GM21367 (cell line): ENCODE results near the gene VASH2.
"Not testable (repeated sequence)": the region's sequence is repeated elsewhere in the genome, so short reads cannot be mapped to it uniquely, and the experiment has no call there.

Experiments used
- ATAC-seq: cut with Tn5 transposase; IDR thresholded peaks from one replicate; pipeline ENCODE4 v1.9.1; 2021; ENCODE audit not compliant: unreplicated experiment

The VASH2 gene

DNA sequence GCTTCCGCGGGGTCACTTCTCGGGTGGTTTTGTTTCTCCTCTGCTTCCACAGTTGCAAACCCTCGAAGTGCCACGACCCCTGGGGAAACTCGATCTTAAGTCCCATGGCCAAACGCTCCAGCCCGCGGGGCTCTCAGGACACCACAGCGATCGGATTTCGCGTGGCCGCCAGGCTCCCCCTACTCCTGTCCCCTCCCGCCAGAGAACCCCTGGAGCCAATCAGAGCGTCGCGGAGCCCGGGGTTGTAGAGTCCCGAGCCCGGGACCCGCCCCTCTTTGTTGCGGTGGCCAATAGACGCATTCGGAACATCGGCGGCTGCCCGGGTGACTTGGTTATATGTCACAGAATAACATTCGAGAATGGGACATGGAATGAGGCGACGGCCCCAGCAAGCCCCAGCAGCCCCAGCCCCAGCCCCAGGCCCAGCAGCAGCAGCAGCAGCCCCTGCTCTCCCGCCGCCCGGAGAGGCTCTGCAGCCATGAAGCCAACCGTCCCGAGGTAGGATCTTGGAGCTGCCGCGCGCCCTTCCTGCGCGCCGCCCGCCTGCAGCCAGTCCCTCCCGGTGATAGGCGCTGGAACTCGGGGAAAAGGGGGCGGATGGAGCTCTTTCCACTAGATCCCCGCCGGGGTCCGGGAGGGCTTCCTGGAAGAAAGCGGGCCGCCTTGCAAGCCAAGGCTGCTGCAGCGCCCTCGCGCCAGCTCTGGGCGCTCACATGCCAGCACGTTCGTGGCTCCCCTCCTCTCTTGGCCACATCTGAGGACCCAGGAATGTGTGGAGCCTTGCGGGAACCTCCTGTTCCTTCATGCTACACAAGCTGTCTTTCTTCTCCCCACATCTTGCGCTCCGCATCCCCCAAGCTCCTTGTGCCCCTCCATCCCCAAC, at the start of gene VASH2:
VASH2 (plus strand) TSS at position 299 of the 883 bp plus-strand sequence. CDS start 1,002 bp downstream, outside the sequence.
- ATAC-seq: peak; percentile 96

DNA sequence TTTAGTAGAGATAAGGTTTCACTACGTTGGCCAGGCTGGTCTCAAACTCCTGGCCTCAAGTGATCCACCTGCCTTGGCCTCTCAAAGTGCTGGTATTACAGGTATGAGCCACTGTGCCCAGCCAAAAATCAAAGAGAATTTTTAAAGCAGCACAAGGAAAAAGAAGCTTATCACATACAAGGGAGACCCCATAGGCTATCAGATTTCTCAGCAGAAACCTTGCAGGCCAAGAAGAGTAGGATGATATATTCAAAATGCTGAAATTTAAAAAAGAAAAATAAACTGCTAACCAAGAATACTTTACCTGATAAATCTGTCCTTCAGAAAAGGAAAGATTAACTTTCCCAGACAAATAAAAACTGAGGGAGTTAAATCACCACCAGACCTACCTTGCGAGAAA, 49.1 kb upstream of the VASH2 start:
- no peak for ATAC-seq

DNA sequence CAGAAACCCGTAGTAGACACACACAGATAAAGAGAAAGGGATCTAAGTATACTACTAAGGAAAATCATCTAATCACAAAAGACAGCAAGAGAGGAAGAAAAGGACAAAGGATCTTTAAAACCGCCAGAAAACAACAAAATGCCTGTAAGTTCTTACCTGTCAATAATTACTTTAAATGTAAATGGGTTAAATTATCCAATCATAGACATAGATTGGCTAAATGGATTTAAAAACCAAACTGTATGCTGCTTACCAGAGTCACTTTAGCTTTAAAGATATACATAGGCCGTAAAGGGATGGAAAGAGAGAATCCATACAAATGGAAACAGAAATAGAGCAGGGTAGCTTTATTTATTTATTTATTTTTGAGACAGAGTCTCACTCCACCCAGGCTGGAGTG, 48.3 kb upstream of the VASH2 start:
- no peak for ATAC-seq

DNA sequence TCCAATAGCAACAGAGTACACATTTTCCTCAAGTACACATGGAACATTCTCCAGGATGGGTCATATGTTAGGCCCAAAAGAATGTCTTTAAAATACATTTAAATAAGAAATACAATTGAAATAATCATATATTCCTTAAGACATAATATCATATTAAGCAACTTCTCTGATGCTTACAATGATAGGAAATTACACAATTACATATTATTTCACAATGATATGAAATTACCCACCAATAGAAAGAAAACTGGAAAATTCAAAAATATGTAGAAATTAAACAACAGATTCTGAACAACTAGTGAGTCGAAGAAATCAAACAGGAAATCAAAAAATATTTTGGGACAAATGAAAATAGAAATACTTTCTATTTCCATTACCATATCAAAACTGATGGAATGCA, 46.7 kb upstream of the VASH2 start:
- ATAC-seq: no peak

DNA sequence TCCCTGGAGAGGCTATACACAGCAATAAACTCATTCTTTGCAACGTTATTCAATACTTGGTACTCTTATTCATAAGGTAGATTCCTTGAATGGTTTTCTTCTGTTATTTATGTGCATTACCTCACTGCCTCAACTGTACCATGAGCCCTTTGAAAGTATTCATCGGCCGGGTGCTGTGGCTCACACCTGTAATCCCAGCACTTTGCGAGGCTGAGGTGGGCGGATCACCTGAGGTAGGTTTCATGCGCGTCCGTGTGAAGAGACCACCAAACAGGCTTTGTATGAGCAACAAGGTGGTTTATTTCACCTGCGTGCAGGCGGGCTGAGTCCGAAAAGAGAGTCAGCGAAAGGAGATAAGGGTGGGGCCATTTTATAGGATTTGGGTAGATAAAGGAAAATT, 42.3 kb upstream of the VASH2 start:
- ATAC-seq: not testable (repeated sequence)

DNA sequence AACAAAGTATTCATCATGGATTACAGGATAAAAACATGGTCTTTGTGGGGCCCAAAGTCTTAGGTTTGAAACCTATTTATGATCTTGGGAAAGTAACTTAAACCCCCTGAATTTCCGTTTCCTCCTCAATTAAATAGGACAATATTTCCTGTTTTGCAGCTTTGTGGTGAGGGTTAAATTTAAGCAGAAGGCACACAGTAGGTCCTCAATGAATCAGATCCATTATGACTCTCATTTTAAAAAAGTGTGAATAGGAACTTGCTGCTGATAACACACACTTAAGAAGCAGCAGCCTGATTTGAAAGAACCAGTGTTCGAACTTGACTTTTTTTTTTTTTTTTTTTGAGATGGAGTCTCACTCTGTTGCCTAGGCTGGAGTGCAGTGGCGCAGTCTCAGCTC, 41.4 kb upstream of the VASH2 start:
- no peak for ATAC-seq

DNA sequence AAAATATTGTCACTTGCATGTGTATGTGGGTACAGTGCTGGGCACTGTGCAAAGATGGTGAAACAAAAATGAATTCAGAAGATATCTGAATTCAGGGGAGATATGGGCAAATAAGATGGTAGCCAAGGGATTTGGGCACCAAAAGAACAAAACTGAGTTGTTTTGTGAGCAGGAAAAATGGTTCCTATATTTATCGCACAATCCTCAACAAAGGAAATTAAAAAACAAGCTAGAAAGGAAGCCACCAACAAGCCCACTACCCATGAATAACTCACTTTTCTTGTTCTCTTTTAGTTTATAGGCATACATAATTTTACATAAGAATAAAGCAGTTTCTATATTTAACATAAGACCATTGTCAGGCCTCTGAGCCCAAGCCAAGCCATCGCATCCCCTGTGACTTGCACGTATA, 40.7 kb upstream of the VASH2 start:
- no peak for ATAC-seq

DNA sequence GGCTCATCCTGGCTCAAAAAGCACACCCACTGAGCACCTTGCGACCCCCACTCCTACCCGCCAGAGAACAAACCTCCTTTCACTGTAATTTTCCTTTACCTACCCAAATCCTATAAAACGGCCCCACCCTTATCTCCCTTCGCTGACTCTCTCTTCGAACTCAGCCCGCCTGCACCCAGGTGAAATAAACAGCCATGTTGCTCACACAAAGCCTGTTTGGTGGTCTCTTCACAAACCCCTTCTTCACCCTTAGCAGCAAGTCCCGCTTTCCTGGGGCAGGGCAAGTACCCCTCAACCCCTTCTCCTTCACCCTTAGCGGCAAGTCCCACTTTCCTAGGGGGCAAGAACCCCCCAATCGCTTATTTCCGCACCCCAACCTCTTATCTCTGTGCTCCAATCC, 40.1 kb upstream of the VASH2 start:
- not testable (repeated sequence) for ATAC-seq

DNA sequence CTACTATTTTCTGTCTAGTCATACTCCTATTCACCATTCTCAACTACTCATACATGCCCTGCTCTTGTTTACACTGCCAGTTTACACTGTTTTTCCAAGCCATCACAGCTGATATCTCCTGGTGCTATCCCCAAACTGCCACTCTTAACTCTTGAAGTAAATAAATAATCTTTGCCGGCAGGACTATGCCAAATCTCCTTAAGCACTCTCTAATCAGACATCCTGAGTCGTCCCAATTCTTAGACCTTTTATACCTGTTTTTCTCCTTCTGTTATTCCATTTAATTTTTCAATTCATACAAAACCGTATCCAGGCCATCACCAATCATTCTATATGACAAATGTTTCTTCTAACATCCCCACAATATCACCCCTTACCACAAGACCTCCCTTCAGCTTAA, 36.7 kb upstream of the VASH2 start:
- ATAC-seq: not testable (repeated sequence)

DNA sequence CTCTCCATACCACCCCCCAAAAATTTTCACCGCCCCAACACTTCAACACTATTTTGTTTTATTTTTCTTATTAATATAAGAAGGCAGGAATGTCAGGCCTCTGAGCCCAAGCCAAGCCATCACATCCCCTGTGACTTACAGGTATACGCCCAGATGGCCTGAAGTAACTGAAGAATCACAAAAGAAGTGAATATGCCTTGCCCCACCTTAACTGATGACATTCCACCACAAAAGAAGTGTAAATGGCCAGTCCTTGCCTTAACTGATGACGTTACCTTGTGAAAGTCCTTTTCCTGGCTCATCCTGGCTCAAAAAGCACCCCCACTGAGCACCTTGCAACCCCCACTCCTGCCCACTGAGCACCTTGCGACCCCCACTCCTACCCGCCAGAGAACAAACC, 36.2 kb upstream of the VASH2 start:
- not testable (repeated sequence) for ATAC-seq

DNA sequence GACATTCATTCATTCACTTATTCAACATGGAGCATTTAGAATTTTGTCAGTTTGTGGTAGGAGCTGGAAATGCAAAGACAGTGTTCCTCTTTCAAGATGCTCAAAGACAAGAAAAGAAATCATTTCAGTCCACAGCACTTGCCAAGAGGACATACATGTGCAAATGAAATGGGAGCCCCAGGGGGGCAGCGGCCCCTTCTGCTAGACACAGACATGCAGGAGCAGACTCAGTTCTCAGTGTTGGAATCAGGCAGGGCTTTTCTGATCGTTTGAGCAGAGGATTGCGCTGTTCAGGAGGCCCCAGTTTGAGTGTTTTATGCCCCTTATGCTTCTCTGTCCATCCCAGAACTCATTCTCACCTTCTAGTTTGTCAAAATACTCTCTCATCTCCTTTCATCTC, 35.6 kb upstream of the VASH2 start:
- no peak for ATAC-seq

DNA sequence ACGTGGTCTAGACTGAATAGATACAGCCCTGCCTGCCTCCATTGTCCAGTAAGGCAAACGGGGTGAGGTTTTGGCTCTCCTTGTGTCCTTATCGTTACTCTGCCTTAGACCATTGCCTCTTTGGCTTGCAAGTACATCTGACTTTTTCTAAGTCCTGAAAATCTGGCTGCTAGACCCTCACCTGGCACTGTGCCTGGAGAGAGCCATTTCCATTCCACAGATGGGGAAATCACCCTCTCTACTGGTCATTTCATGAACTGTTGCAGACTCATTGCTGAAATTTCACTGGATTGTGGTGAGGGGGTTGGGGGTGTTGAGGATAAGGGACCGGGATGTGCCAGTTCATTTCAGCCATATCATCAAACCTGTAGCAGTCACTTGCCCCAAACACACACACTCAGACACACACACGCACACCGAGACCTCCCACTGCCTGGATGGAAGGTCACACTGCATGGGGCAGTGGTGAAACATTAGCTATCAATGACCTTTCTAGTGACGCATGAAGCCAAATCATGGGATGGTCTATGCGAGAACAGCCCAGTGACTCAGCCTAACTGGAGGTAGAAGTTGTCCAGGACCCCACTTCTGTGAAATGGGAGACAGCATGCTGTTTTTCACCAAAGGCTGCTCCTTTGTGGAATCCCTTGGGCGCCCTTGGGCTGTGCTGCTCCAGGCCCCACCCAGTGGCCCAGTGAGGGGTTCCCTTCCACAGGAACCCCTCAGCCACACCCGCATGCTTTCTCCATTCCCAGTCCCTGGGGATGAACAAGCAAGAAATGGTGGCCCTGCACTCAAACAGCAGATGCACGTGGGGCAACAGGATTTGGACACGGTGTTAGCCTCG, 34.9 kb upstream of the VASH2 start:
- no peak for ATAC-seq

DNA sequence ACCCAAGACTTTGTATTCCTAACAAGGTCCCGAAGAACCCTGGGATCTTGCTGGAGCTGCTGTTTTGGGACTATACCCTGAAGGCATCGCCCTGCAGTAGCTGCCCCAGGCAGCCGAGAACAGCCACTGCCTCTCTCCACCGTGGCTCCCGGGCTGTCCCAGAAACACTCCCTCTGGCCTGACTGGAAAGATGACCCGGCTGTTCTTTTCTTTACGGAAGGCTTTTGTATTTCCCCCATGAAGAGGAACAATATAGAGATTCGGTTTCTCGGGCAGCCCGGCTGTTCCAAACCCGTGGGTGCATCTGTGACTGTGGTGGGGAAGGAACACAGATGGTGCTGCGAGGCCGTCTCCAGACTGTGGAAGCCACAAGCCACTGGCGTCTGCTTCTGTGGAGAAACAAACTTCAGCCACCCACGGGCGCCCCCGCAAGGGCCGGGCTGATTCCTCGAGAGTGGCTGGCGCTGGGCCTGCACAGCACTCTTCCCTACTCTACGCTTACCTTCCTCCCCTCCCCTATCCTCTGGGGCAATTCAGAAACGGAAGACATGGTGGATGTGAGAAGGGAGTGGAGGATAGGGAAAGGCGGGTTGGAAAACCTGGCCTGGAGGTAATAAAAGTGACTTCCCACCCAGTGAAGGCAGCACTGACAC, 33.7 kb upstream of the VASH2 start:
- ATAC-seq: no peak

DNA sequence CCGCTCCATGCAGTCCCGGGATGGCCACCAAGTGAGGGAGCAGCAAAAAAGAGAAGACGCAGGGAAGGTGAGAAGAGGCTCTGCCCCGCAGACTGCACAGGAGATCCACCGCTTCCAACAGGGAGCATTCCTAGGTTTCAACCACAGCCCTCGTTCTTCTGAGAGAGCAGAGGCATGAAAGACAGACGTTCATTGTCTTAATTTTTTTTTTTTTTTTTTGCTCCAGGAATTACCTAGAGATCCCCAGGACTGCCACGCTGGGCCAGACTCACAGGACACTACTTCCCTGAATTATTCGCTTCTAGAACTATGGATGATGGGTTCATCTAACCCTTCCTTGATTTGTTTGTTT, 33.2 kb upstream of the VASH2 start:
- no peak for ATAC-seq

DNA sequence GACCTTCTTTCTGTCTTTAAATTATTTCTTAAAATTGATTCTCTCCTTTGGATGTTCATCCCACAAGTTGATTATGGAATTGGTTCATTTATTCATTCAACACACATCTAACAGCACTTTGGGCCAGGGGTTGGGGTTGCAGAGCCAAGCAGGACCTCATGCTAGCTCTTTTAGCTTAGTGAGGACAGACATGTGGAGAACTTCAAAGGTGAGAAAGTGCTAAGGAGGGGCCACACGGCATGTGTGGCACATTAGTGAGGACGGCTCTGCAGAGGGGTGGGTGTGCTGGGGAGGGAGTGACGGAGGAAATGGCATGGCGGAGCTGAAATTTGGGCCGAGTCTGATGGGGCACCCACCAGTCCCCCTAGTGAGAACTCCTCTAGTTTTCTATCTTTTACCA, 32.5 kb upstream of the VASH2 start:
- no peak for ATAC-seq

DNA sequence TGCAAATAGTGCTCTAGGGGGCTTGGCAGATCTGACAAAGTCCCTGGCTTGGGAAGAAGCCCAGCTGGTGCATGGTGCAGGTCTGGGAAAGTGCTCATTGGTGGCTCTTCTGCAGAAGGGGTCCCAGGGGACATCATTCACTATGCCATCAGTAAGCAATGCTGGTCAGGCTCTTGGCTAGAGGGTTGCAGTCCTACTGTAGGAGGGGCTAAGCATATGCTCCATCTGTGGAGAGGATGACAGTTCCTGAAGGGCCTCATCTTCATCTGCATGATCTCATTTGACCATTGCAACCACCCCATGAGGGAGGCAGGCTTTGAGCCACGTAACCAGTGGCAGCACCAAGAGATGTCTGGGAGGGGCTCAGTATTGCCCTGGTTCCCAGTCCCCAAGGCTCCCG, 31.5 kb upstream of the VASH2 start:
- ATAC-seq: no peak

DNA sequence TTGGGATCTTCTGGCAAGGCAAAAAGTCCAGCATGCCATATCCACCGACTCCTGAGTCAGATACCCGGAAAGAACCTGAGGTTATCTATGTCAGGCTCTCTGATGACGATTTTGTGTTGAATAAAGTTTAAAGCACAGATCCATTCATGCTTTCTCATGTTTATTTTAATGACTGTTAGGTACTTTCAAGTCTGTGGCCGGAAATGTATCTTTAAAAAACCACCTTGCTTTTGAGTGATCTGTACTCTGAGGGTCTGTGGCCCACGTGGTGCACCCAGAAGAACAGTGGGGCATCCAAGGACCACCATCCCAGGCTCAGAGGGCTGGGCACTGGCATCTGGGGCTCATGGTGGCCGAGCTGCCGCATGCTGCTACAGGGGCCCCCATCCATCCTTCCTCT, 30.1 kb upstream of the VASH2 start:
- no peak for ATAC-seq

DNA sequence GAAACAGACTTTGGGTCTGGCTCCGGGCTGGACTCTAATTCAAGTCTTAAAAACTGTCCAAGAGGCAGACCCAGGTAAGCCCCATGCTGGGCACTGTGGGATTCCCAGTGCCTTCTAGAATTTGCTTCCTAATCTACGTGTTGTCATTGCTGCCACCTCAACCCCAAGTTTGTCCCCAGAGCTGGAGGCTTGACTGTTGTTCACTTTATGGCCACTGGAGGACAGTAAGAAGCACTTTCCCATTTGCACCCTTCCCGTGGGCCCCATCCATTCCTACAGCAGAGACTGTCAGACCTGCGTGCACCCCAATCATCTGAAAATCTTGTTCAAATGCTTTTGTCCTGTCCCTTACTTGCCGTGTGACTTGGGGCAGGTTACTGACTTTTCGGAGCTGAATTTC, 29.4 kb upstream of the VASH2 start:
- no peak for ATAC-seq

DNA sequence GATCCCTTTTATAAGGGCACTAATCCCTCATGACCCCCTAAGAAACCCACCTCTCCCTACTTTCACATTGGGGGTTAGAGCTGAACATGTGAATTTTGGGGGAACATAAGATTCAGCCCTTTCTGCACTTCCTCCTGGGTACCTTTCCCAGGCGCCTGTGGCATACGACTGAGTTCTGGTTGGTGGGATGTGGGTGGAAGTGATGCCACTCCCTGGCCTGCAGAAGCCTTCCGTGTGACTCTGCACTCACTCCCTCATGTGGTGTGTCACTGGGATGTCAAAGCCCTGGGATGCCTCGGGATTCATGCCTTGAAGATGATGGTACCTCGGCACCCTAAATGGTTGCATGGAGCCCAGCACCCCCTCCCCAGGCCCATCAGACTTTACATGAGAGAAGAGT, 28.3 kb upstream of the VASH2 start:
- ATAC-seq: no peak

DNA sequence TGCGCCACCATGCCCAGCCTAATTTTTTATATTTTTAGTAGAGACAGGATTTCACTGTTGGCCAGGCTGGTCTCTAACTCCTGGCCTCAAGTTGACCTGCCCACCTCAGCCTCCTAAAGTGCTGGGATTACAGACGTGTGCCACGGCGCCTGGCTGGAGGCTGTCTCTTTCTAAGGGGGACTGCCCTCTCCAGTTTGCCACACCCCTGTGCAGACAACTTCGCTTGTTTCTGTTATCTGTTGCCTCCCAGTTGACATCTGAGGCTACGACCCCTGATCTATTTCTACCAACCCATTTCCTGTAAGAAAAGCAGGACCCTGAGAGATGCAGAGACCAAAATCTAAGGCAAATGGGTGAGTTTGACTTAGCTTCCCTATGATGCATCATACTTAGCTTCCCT, 24.0 kb upstream of the VASH2 start:
- no peak for ATAC-seq
